ENCODE measurements around the gene LGR5.

DNA sequence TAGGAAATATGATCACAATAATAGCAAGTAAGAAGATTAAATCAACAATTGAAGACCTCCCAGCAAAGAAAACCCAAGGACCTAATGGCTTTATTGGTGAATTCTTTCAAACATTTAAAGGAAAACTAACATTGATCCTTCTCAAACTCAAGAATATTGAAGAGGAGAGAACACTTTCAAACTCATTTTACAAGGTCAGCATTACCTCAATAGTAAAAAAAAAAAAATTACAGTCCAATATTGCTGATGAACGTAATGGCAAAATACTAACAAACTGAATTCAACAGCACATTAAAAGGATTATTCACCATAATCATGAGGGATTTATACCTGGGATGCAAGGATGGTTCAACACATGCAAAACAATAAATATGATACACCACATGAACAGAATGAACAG, 33.7 kb upstream of the LGR5 start:
- TF ChIP-seq POLR2AphosphoS5 (IDR thresholded peaks at IDR 0.05; ENCODE audit: low read depth, low read length) (no peak), POLR2A (IDR thresholded peaks at IDR 0.05; ENCODE audit: low read depth, low read length) (no peak)
